GM18861 (cell line): ENCODE data around the gene VEGFD.

Experiments used
- ATAC-seq: cut with Tn5 transposase; IDR thresholded peaks from one replicate; pipeline ENCODE4 v1.9.1; 2021; ENCODE audit not compliant: unreplicated experiment

The VEGFD gene, protein sequence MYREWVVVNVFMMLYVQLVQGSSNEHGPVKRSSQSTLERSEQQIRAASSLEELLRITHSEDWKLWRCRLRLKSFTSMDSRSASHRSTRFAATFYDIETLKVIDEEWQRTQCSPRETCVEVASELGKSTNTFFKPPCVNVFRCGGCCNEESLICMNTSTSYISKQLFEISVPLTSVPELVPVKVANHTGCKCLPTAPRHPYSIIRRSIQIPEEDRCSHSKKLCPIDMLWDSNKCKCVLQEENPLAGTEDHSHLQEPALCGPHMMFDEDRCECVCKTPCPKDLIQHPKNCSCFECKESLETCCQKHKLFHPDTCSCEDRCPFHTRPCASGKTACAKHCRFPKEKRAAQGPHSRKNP

DNA sequence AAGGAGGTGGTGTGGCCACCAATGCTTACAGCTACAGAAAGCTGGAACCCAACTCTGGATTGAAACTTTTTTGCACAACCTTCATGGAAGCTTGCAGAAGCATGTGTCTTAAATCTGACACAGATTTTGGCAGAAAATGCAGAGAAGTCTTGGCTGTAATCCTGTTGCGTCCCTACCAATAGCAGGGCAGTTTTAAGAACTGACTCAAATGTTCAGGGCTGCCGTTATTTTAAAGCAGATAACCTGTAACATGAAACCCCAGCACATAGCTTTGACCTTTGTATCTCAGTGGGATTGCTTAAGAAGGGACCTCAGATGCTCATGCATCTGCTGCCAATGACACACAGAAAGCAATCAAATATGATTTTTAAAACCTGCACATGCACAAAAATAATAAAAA, at the start of gene VEGFD:
TSS of gene VEGFD (minus strand) at position 110 of the 400 bp plus-strand sequence. CDS start 467 bp downstream, outside the sequence.
- no peak for ATAC-seq

DNA sequence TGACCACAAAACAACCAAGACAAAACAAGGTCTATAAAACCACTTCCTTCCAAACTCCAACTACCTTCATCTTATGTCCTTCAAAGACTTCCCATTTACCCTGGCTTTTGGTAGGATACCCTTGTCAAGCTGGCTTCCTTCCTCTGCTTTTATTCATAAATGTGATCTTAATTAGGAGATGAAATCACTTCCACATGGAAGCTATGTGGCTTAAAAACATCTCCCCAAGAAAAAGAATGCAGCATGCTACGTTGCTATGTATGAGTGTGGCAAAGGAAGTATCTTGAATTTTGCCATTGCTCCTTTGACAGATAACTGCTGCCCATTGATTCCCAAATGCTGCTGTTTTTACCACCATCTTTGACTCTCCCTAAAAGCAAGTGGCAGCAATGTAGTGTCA, 46.4 kb upstream of the VEGFD start:
- no peak for ATAC-seq

DNA sequence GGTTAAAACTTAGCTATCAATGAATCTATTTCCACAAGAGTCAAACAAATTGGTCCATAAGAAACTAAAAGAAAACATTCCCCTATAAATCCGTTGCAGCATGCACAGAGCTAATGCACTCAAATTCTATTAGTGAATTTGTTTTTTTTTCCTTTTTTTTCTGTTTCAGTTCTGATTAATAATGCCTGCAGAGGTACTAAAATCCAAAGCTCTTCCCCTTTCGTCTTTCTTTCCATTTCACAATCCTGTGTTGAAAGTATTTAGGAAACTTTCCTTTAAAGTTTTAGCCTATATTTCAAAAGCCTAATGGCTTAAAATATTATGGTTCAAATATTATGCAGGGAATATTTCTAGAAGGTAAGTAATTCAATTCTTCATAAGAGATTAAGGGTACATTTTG, 45.9 kb upstream of the VEGFD start:
- ATAC-seq = no peak

DNA sequence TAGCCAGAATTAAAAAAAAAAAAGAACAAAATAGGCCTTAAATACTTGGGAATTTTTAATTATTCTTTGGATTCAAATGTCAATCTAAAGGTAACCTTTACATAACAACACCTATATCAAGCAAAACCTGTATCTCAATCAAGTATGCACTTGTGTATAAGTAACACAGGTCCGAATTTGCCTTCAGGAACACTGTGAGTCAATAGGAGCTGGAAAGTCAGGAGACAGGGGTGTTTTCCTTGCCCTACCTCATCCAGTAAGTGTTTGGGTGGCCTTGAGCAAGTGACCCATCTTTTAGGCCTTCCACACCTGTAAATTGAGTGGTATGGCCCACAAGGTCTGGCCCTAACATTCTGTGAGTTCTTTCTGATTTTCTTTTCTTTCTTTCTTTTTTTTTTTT, 40.8 kb upstream of the VEGFD start:
- ATAC-seq = no peak

DNA sequence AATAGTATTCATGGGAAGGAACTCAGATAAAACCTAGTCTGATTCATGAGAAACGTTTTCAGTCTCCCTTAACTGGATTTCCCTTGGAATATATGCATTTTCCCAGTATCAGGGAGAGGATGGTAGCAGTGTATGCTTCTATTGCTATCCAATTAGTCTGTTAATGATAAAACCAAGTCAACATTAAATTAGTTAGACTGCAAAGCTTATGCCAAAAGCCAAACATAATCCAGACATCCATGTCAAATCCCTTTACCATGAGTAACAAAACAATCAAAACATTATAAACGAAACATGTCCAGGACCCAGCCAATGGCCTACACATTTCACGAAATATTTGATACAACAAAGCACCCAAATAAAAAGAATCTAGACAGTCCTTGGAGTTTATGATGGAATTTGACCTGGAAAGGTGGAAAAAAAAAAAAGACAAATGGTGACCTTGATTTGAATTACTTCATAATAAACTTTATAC, 34.5 kb upstream of the VEGFD start:
- ATAC-seq = no peak

DNA sequence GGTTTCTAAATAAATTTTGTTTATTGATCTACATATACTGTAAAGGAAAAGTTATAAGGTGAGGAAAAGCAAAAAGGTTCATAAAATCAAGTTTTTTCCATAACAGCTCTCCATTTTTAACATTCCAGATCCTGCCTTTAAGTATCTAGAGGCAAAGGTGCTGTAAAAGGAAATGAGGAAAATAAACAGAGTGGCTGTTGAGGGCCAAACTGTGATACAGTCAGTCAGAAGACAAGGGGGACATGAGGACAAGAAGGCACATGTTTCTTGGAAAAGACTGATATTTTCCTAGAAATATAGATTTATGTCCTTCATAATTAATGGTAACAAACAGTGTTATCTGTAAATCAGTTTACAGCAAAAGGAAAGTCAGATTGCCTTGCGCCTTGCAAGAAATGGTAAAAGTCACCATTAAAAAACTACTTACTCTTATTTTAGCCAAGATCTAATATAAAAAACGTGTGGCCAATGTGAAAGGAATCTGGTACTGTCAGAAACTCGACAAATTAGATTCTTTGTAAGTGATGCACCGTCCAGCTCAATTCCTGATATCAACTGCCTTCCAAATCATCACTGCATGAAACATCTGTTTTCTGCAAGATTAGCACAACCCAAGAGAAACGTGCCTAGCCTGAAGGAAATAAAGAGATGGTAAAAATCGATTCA, 34.0 kb upstream of the VEGFD start:
- no peak for ATAC-seq

DNA sequence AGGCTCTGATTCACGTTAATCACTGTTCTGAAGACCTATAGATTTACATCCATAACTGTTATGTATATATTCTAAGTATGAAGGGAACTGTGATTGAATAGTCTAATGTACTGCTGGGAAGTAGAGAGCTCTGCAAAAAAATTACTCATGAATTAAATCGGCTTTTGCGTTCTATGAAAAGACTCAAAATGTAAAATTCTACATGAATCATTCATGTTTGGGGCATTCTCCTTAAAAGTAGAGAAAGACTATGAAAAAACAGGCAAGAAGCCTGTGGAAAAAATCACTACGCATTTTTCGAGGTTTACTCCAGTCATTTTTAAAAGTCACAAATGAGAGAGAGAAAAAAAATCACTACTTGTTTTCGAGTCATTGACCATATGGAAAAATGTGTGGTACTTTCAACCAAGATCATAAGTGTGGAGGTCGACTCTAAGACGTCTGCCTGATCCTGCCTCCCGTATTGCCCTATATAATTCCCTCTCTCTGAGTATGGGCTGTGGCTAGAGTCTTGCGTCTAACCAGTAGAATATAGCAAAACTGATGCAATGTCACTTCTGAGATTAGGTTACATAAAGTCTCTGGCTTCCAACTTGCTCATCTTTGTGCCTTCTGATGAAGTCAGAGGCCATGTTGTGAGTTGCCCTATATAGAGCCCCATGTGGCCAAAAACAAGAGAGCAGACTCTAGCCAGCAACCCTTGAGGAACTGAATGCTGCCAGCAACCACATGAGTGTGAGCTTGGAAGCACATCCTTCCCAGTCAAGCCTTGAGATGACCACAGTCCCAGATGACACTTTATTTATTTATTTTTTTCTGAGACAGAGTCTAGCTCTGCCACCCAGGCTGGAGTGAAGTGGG, 32.1 kb upstream of the VEGFD start:
- no peak for ATAC-seq

DNA sequence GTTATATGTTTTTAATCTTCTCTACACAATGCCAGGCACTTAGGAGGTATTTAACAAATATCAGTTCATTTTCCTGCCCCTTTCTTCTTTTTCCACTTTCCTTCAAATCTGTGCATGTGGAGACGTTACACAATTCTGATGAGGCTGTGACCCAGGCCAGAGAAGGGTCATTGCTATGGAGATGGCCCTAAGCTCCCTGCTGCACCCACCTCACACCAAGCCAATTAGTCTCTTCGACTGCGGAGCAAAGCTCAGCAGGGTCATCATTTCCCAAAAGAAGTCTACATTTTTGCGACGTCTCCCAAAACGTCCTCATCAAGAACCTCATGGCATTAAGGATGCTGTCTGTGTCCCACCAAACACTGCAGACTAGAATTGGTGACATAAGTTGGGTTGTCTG, 28.9 kb upstream of the VEGFD start:
- no peak for ATAC-seq

DNA sequence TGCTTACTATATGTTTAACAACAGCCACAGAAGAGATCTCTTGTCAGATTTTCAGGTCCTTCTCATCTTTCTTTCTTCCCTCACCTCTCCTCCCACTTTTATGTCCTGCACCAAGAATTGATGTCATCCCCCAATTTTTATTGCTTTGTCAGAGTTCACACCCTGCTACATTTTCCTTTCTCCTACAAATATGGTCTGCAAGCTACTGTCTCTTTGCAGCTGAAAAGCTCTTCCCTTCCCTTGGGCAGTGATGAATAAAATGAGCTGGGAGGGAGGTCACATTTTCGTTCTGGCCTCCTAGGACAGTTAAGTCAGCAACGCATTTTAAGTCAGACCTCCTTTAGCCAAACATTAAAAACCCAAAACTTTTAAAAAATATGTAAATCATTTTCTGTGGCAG, 26.7 kb upstream of the VEGFD start:
- no peak for ATAC-seq

DNA sequence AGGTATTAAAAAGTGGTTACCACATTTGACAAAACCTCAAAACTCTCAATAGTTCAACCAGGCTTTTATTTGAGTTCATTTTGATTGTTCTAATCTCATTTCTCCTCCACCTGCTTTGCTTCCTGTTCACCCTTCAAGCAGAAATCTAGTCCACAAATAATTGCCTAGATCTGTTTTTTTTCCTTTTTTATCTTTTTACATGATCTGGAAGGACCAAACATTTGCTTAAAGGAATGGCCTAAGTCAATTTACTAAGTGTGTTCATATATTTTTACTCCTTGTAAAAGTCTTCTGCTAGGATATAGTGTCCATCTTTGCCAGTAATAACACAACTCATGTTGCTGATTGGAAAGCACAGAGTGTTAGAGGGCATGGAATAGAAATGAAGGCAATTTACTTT, 26.2 kb upstream of the VEGFD start:
- no peak for ATAC-seq

DNA sequence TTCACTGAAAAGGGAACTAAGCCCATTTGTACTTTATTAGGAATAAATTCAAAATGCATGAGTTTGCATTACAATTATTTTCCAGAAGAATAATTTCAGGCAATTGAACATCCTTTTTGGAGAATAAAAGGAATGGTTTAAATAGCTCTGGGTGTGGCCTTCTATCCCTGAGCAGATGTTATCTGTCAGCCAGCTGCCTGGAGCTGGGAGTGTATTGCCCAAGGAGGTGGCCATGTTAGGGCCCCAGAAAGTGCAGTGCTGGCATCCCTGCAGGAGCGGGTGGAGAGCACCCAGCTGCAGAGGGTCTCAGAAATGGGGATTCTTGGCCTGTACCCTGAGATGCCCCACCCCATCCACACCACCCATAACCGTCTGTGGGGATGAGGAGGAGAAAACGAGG, 21.6 kb upstream of the VEGFD start:
- ATAC-seq = no peak

DNA sequence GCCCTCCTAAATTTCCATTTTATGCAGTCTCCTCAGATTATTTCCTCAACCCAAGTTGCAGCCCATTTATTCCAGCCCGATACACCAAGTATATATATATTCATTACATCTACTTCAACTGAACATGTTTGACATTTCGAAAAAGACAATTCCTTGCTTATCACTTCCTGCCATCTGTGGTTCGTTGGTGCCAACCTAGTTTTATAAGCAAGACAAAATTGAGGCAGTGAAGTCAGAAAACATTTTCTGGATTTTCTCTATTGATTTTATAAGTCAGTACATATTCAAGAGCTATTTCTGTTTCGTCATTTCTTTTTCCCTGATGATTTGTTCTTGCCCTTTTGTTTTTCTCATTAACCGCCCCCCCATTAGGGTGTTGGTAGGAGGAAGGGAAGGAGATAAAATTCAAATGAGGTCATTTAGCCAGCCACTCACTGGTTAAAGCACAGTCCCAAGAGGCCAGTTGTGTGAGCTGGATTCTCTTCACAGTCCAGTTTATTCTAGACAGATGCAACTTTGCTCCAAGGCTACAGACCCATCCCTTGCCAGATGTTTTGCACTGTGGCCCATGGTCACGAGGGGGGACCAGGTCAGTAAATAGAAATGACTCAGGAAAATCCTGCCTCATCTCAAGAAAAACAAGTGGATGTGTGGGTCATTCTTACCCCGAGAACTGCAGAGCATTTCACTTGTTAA, 20.3 kb upstream of the VEGFD start:
- no peak for ATAC-seq

DNA sequence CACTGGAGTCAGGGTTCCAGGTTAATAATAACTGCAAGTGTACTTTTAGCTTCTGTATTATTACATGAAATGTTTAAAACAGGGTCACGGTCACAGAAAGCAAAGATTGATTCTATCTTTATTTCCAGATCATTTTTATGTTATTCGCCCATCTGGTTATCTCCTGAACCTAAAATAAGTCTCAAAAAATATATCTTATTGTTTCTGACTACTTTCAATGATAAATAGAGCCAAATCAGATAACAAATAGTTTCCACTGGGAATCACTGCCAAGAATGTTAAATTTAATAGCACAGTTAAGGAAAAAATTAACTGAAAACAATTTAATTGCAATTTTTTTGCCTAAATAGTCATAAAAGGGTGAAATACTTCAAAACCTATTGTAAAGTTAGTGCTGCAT, 17.2 kb upstream of the VEGFD start:
- no peak for ATAC-seq

DNA sequence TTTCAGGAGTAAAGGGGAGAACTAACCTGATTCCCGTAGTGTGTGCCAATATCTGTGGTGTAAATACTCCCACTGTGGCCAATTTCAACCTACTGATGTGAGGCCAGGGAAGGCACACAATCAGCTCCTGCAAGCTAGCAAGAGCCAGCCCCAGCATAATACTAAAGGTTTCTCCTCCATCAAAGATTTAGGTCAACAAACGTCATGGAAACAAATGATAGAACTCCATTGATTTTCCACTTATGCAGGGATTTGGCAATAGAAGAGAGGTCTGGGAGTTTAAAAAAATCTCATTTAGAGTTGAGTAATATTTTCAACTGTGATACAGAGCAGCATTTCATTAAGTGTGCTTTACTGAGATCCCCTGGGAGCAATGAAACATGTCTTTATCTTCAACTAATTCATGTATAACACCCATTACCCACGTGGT, 15.8 kb upstream of the VEGFD start:
- no peak for ATAC-seq

DNA sequence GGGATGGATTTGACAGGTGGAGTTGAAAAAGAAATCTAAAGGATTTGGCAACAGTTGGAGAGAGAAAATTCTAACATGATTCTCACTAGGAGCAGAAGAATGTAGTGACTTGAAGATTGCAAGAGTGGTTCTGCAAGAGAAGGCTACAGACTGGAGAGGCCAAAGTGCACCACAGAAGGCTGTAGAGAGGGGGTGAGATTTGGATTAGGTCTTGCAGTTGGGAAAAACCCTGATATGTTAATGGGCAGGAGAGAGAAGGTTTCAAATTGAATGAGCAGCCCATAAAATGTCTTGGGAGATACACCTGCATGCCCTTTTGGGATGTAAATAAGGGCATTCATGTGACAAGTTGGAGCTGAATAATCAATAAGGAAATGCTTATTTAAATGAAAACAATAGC, 14.7 kb upstream of the VEGFD start:
- no peak for ATAC-seq

DNA sequence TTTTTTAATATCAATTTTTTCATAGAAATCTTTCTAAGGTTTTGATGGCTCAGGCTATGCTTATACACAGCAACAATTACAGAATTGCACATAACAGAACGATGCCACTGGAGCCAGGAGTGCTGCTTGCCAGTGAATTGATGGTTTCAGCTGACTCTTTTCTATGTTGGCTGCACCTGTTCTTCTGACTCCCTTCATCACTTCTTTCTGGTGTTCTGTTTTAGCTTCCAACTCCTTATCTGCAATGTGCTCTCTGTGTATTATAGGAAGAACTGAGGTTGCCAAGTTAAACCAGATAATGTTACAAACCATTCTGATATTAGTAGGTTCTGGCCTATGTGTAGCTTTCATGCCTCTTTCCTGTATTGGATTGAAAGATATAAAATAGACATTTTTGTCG, 11.6 kb upstream of the VEGFD start:
- no peak for ATAC-seq

DNA sequence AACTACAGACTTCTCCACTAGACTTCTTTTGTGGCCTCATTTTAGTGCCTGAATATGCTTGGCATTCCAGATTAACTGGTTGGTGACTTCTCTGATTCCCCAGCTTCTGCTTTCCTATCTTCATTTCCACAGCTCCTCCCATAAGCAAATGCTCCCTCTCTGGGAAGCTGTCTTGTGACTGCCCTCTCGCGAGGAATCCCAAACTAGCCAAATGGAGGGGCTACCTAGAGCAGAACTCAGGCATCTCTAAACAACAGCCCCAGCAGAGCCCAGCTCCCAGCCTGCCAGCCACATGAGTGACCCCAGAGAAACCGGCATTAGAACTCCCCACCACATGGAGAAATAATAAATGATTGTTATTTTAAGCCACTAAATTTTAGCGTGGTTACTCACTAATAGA, 7.6 kb upstream of the VEGFD start:
- ATAC-seq = no peak

DNA sequence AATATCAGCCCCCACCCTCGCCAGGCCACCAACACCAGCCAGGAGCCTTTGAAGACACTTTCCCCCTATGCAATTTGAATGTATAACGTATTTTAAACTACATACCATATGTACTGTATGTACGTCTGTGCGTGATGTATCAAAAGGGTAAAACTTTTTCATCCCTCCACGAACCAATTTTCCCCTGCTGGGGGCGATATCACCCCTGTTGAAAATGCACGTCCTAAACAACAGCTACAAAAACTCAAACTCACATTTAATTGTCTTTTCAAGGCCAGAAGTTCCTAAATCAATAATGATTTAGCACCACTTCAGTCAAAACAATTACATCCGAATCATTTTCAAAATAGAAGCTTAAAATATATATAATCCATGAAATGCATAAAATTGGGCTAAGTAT, 1.4 kb downstream of the VEGFD start:
- ATAC-seq = no peak

DNA sequence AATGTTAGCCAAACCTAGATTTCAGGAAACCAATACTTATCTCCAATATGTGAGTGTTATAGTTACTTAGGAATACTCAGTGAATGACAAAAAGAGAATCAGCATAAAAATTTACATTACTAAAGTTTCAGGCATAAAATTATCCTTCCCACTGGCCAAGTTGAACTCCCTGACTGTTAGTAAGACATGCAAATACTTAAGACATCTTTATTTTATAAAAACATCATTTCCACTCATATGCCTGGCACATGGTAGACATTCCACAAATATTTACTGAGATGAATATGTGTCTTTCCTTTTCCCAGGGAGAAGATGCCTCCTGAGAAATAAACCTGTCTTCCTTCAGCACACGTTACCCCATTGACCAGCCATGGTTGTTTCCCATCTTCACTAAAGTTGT, 7.3 kb downstream of the VEGFD start:
- no peak for ATAC-seq

DNA sequence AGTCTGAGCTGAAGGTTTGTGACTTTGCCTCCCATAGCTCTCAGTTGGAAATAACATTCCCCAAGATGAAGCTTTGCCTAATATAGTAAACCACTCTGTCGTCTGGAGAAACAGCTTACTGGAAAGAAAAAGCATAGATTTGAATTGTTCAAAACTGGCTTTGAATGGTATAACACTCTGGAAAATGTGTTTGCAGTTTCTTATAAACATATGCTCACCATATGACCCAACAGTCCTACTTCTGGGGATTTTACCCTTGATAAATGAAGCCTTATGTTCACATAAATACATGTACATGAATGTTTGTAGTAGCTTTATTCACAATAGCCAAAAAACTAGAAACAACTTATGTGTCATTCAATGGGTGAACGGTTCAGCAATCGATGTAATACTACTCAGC, 10.2 kb downstream of the VEGFD start:
- no peak for ATAC-seq
